ENCODE measurements around the gene CCDC171.
"Not testable (repeated sequence)": the region's sequence is repeated elsewhere in the genome, so short reads cannot be mapped to it uniquely, and the experiment has no call there.

The CCDC171 gene

GRCh38 chr9:15578714-15579113, 25.9 kb downstream of the CCDC171 start:
- Histone ChIP-seq H3K36me3 (ENCODE audit: control insufficient read depth, insufficient read depth, low read length) (no peaks in the 10 kb centered on the region), H3K9me3 (ENCODE audit: control insufficient read depth, low read length) (no peaks in the 10 kb centered on the region), H3K4me1 (ENCODE audit: control insufficient read depth, insufficient read depth, low read length) (no peaks in the 10 kb centered on the region), H3K27me3 (ENCODE audit: control insufficient read depth, insufficient read depth, low read length) (no peaks in the 10 kb centered on the region), H3K4me3 (ENCODE audit: low read length) (no peak overlapping the region), H3K9ac (ENCODE audit: low read length) (no peak overlapping the region)

- Histone ChIP-seq H3K36me3 (ENCODE audit: control insufficient read depth, insufficient read depth, low read length) (no peaks in the 10 kb centered on the region), H3K4me1 (ENCODE audit: control insufficient read depth, insufficient read depth, low read length) (no peaks in the 10 kb centered on the region), H3K4me3 (ENCODE audit: low read length) (no peak overlapping the region), H3K9ac (ENCODE audit: low read length) (no peak overlapping the region), H3K9me3 (ENCODE audit: control insufficient read depth, low read length) (no peaks in the 10 kb centered on the region), H3K27me3 (ENCODE audit: control insufficient read depth, insufficient read depth, low read length) (no peaks in the 10 kb centered on the region)
Measured at GRCh38 chr9:15584379-15584778, 31.5 kb downstream of the CCDC171 start.

GRCh38 chr9:15592317-15592716, 39.5 kb downstream of the CCDC171 start:
- Histone ChIP-seq H3K9ac (ENCODE audit: low read length) (no peak overlapping the region), H3K9me3 (ENCODE audit: control insufficient read depth, low read length) (no peaks in the 10 kb centered on the region), H3K36me3 (ENCODE audit: control insufficient read depth, insufficient read depth, low read length) (no peaks in the 10 kb centered on the region), H3K4me1 (ENCODE audit: control insufficient read depth, insufficient read depth, low read length) (no peaks in the 10 kb centered on the region), H3K4me3 (ENCODE audit: low read length) (no peak overlapping the region), H3K27me3 (ENCODE audit: control insufficient read depth, insufficient read depth, low read length) (no peaks in the 10 kb centered on the region)

- H3K4me3 ChIP-seq (ENCODE audit: low read length); H3K36me3 ChIP-seq (ENCODE audit: control insufficient read depth, insufficient read depth, low read length); H3K9me3 ChIP-seq (ENCODE audit: control insufficient read depth, low read length); H3K4me1 ChIP-seq (ENCODE audit: control insufficient read depth, insufficient read depth, low read length); H3K9ac ChIP-seq (ENCODE audit: low read length); H3K27me3 ChIP-seq (ENCODE audit: control insufficient read depth, insufficient read depth, low read length): not testable (repeated sequence)
Measured at GRCh38 chr9:15592940-15593339, 40.1 kb downstream of the CCDC171 start.

GRCh38 chr9:15600666-15601330, 48.0 kb downstream of the CCDC171 start:
- H3K4me3 ChIP-seq (ENCODE audit: low read length); H3K9ac ChIP-seq (ENCODE audit: low read length); H3K36me3 ChIP-seq (ENCODE audit: control insufficient read depth, insufficient read depth, low read length); H3K27me3 ChIP-seq (ENCODE audit: control insufficient read depth, insufficient read depth, low read length); H3K9me3 ChIP-seq (ENCODE audit: control insufficient read depth, low read length); H3K4me1 ChIP-seq (ENCODE audit: control insufficient read depth, insufficient read depth, low read length): not testable (repeated sequence)

- no peaks in the 10 kb centered on the region for H3K27me3 ChIP-seq (ENCODE audit: control insufficient read depth, insufficient read depth, low read length)
- no peaks in the 10 kb centered on the region for H3K36me3 ChIP-seq (ENCODE audit: control insufficient read depth, insufficient read depth, low read length)
- no peaks in the 10 kb centered on the region for H3K4me1 ChIP-seq (ENCODE audit: control insufficient read depth, insufficient read depth, low read length)
- no peaks in the 10 kb centered on the region for H3K9me3 ChIP-seq (ENCODE audit: control insufficient read depth, low read length)
- H3K9ac ChIP-seq (ENCODE audit: low read length) = no peak overlapping the region
- no peak overlapping the region for H3K4me3 ChIP-seq (ENCODE audit: low read length)
Measured at GRCh38 chr9:15606643-15607472, 54.0 kb downstream of the CCDC171 start.

GRCh38 chr9:15612962-15613361, 60.1 kb downstream of the CCDC171 start:
- Histone ChIP-seq H3K4me3 (ENCODE audit: low read length) (no peak overlapping the region), H3K9me3 (ENCODE audit: control insufficient read depth, low read length) (no peaks in the 10 kb centered on the region), H3K4me1 (ENCODE audit: control insufficient read depth, insufficient read depth, low read length) (no peaks in the 10 kb centered on the region), H3K9ac (ENCODE audit: low read length) (no peak overlapping the region), H3K27me3 (ENCODE audit: control insufficient read depth, insufficient read depth, low read length) (no peaks in the 10 kb centered on the region), H3K36me3 (ENCODE audit: control insufficient read depth, insufficient read depth, low read length) (no peaks in the 10 kb centered on the region)

- Histone ChIP-seq H3K9me3 (ENCODE audit: control insufficient read depth, low read length) (no peaks in the 10 kb centered on the region), H3K4me1 (ENCODE audit: control insufficient read depth, insufficient read depth, low read length) (no peaks in the 10 kb centered on the region), H3K27me3 (ENCODE audit: control insufficient read depth, insufficient read depth, low read length) (no peaks in the 10 kb centered on the region), H3K9ac (ENCODE audit: low read length) (no peak overlapping the region), H3K36me3 (ENCODE audit: control insufficient read depth, insufficient read depth, low read length) (no peaks in the 10 kb centered on the region), H3K4me3 (ENCODE audit: low read length) (no peak overlapping the region)
Measured at GRCh38 chr9:15617782-15618181, 64.9 kb downstream of the CCDC171 start.

GRCh38 chr9:15618540-15619331, 65.9 kb downstream of the CCDC171 start:
- no peaks in the 10 kb centered on the region for H3K4me1 ChIP-seq (ENCODE audit: control insufficient read depth, insufficient read depth, low read length)
- no peak overlapping the region for H3K9ac ChIP-seq (ENCODE audit: low read length)
- H3K27me3 ChIP-seq (ENCODE audit: control insufficient read depth, insufficient read depth, low read length) = no peaks in the 10 kb centered on the region
- no peak overlapping the region for H3K4me3 ChIP-seq (ENCODE audit: low read length)
- H3K9me3 ChIP-seq (ENCODE audit: control insufficient read depth, low read length) = no peaks in the 10 kb centered on the region
- H3K36me3 ChIP-seq (ENCODE audit: control insufficient read depth, insufficient read depth, low read length) = no peaks in the 10 kb centered on the region

- Histone ChIP-seq H3K4me1 (ENCODE audit: control insufficient read depth, insufficient read depth, low read length) (no peaks in the 10 kb centered on the region), H3K9ac (ENCODE audit: low read length) (no peak overlapping the region), H3K27me3 (ENCODE audit: control insufficient read depth, insufficient read depth, low read length) (no peaks in the 10 kb centered on the region), H3K36me3 (ENCODE audit: control insufficient read depth, insufficient read depth, low read length) (no peaks in the 10 kb centered on the region), H3K4me3 (ENCODE audit: low read length) (no peak overlapping the region), H3K9me3 (ENCODE audit: control insufficient read depth, low read length) (no peaks in the 10 kb centered on the region)
Measured at GRCh38 chr9:15622318-15622971, 69.6 kb downstream of the CCDC171 start.

GRCh38 chr9:15635752-15636151, 82.9 kb downstream of the CCDC171 start:
- Histone ChIP-seq H3K27me3 (ENCODE audit: control insufficient read depth, insufficient read depth, low read length) (no peaks in the 10 kb centered on the region), H3K36me3 (ENCODE audit: control insufficient read depth, insufficient read depth, low read length) (no peaks in the 10 kb centered on the region), H3K4me1 (ENCODE audit: control insufficient read depth, insufficient read depth, low read length) (no peaks in the 10 kb centered on the region), H3K4me3 (ENCODE audit: low read length) (no peak overlapping the region), H3K9ac (ENCODE audit: low read length) (no peak overlapping the region), H3K9me3 (ENCODE audit: control insufficient read depth, low read length) (no peaks in the 10 kb centered on the region)

- no peaks in the 10 kb centered on the region for H3K27me3 ChIP-seq (ENCODE audit: control insufficient read depth, insufficient read depth, low read length)
- no peaks in the 10 kb centered on the region for H3K9me3 ChIP-seq (ENCODE audit: control insufficient read depth, low read length)
- no peak overlapping the region for H3K4me3 ChIP-seq (ENCODE audit: low read length)
- no peaks in the 10 kb centered on the region for H3K36me3 ChIP-seq (ENCODE audit: control insufficient read depth, insufficient read depth, low read length)
- no peak overlapping the region for H3K9ac ChIP-seq (ENCODE audit: low read length)
- peaks cover 7% of the 10 kb centered on the region for H3K4me1 ChIP-seq (ENCODE audit: control insufficient read depth, insufficient read depth, low read length)
Measured at GRCh38 chr9:15640121-15640520, 87.3 kb downstream of the CCDC171 start.

Data from mucosa of stomach (tissue), 1 donor.